ENCODE data around the gene SIGLEC11.
"Not testable (repeated sequence)": the region's sequence is repeated elsewhere in the genome, so short reads cannot be mapped to it uniquely, and the experiment has no call there.

SIGLEC11 gene

GRCh38 chr19:49926515-49926914 is 34.5 kb downstream of the SIGLEC11 start:
- DNase-seq (ENCODE audit: low read depth) = no peak

- no peak for DNase-seq (ENCODE audit: low read depth)
Measured at GRCh38 chr19:49925486-49925885, 35.5 kb downstream of the SIGLEC11 start.

- DNase-seq (ENCODE audit: low read depth) = not testable (repeated sequence)
Measured at GRCh38 chr19:49924881-49925210, 36.1 kb downstream of the SIGLEC11 start.

- no peak for DNase-seq (ENCODE audit: low read depth)
Measured at GRCh38 chr19:49924004-49924880, 36.7 kb downstream of the SIGLEC11 start.

GRCh38 chr19:49923055-49924003 is 37.6 kb downstream of the SIGLEC11 start:
- no peak for DNase-seq (ENCODE audit: low read depth)

DNA sequence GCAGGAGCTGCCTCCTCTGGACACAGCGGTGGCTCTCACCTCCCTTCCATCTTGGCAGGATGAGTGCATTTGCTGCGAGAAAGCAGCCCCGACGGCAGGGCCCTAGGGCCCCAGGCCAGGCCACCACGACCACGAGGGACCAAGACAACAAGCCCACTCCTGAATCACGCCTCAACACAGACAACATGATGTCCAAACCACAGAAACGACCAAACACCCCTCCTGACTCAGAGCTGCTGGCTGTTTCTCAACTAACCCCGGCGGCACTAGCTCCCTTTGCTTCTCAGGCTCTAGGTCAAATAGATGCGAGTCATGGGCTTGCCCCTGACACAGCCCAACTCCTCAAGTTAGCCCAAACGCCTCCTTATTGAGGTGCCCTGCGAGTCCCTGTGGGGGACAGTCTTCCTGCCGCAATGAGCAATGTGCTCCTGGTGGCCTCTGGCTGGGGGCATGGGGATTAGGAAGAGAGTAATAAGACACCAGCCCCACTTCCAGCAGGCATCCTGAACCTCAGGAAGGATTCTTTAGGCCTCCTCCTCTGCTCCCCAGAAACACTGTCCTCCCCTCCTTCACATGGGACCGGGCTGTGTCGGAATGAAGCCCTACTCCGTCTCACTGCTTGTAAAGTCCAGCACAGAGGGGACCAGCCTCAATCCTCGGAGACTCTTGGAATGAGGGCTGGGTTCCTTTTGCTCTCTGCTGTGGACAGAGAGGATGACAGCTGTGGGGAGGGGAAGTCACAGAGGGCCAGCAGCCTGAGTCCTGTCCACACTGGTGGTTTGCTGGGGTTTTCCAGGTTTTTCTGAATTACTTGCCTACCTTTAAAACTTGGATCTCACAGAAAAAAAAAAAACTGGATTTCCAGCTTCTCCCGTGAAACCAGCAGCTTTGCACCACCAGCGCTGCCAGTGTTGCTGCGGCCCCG is 38.8 kb downstream of the SIGLEC11 start:
- DNase-seq (ENCODE audit: low read depth) = no peak

DNA sequence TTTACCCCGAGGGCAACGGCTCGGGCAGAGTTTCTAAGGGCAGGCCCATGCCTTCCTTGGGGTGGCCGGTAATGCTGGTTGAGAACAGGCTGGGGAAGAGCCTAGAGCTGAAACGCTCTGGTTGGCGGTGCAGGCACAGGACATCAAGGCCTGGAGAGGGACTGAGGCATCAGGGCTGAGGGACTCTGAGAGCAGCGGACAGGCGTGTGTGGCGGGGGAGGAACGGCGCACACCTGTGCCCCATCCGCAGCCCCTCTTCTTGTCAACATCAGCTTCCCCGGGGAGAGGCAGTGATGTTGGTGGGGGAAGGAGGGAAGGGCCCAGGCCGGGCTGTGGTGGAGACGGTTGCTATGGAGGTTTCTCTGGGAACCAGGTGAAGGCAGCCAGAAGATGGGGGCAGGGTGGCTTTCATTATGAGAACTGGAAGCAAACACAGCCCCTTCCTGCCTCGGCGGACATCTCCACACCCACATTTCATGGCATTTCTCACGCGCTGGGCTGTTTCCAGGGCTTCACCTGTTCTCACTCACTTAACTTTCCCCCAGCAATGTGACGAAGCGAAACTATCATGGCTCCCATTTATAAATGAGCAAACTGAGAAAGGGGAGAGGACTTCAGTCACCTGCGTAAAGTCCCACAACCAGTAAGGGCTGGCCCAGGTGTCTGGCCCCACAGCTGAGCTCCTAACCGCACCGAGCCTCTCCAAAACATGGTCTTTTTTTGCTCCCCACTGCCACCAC is 40.2 kb downstream of the SIGLEC11 start:
- no peak for DNase-seq (ENCODE audit: low read depth)

GRCh38 chr19:49918089-49918488 is 42.9 kb downstream of the SIGLEC11 start:
- no peak for DNase-seq (ENCODE audit: low read depth)

DNA sequence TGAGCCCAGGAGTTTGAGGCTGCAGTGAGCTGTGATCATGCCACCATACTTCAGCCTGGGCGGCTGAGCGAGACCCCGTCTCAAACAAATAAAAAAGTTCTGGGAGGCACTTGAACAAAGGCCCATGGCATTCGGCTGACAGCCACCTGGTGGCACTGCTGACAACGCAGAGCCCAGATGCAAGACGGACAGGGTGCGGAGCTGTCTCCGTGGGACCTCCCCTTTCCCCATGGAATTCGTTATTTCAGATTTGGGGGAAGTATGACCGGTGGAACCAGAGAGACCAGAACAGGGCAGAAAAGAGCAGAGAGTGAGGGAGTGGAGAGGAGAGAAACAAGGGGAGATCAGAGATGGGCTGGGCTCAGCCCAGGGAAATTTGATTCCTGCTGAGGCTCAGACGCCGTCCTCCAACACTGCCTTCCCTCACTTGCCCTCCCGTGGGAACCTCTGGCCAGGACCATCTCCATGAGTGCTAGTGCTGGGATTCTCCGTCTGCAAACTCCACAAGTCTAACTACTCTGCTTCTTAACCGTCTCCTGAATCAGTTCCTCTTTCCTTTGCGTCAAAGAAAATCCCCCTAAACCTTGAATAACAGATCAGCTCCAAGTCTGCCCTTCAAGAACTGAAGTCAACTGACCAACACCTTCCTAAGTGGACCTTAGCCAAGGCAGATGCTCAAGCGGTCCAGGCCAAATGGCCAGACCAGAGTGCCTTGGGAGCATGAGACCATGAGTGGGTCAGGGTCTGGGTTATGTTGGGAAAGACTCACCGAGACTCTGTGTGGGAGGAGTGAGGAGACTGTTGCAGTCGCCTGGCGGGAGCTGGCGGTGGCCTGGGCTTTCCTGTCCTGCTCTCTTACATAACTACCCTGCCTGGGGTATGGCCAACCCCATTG is 43.9 kb downstream of the SIGLEC11 start:
- DNase-seq (ENCODE audit: low read depth) = no peak

DNA sequence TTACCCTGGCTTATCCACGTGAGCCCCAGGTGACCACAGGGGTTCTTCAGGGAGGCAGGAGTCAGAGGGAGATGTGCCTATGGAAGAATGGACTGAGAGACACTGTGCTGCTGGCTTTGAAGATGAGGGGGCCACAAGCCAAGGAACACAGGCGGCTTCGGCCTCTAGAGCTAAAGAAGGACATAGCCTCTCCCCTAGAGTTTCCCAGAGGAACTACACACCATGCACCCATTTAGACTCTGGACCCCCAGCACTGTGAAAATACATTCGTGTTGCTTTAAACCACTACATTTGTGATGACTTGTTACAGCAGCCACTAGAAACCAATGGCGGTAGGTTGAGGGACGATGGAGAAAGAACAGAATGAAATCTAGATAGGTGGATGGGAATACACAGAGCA is 45.7 kb downstream of the SIGLEC11 start:
- DNase-seq (ENCODE audit: low read depth) = no peak

GRCh38 chr19:49913720-49914119 is 47.3 kb downstream of the SIGLEC11 start:
- DNase-seq (ENCODE audit: low read depth) = no peak

GRCh38 chr19:49912965-49913685 is 47.8 kb downstream of the SIGLEC11 start:
- no peak for DNase-seq (ENCODE audit: low read depth)

- DNase-seq (ENCODE audit: low read depth) = no peak
Measured at GRCh38 chr19:49911381-49912145, 49.4 kb downstream of the SIGLEC11 start.

- DNase-seq (ENCODE audit: low read depth) = no peak
Measured at GRCh38 chr19:49910179-49910578, 50.8 kb downstream of the SIGLEC11 start.

- no peak for DNase-seq (ENCODE audit: low read depth)
Measured at GRCh38 chr19:49908480-49909420, 52.2 kb downstream of the SIGLEC11 start.

- no peak for DNase-seq (ENCODE audit: low read depth)
Measured at GRCh38 chr19:49907745-49908446, 53.1 kb downstream of the SIGLEC11 start.
